ENCODE results near the gene ACTBL2.
"Not testable (repeated sequence)": the region's sequence is repeated elsewhere in the genome, so short reads cannot be mapped to it uniquely, and the experiment has no call there.

ACTBL2 gene

DNA sequence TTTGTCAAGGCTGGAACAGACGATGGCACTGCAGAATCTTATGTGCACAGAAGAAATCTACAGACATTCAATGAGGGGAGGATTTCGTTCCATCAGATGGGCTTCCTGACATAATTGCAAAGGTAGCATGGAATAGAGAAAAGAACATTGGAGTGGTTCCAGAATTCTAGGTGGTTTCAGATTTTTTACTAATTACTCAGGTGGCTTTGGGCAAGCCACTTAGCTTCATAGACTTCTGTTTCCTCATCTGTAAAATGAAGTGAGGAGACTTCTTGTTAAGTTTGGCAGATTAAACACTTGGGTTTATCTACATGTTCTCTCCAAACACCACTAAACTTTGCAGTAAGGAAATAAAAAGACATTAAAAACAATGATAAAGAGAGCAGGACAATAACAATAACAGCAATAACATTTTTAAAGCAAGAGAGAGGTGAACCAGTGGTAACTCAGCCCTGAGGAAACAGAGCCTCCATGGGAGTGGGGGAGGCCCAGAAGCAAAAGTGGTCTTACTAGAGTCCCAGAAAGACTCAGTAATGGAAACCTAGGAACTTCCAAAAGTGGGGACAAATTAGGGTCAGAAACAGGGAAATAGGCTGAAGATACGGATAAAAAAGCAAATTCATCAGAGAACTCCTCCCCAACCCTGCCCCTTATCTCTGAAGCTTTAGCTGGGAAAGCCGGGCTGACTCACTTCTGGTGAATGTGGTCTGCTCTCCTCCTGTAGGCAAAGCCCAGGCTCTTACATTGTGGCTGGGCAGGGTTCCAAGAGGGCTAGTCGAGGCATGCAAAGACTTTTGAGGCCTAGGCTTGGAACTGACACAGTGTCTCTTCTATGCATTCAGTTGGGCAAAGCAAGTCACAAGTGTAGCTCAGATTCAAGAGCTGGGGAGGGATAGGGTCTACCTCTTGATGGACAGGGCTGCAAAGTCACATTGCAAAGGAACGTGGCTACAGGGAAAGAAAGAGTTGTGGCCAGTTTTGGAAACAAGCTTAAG lies 11.8 kb upstream of the ACTBL2 start:
- peak; percentile 88 for DNase-seq

GRCh38 chr5:57493034-57493433 lies 10.4 kb upstream of the ACTBL2 start:
- no peak for DNase-seq

- no peak for DNase-seq
These were observed 10.0 kb upstream of the ACTBL2 start for GRCh38 chr5:57492632-57493031.

DNA sequence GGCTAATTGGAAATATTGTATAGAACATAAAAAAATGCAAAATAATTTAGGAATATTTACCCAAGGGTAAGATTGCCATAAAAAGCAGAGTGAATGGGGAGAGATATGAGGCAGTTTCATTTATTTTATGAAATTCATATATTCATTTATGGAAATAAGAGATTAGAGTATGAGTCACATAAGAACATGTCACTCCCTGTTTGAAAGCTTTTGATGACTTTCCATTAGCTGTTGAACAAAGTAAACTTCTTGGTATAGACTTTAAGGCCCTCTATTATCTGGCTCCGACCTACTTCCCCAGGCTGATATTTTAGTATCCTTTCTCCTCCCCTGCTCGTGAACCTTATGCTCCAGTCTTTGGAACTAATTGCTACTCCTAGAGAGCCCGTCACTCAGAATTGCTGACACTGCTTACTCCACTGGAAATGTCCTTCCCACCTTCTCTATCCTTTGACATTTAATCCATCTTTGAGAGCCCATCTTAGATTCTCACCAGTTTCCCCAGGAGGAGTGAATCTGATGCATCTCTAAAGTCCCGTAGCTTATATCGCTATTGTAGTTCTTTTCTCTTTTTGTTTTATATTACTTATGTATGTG lies 8.9 kb upstream of the ACTBL2 start:
- no peak for DNase-seq

DNA sequence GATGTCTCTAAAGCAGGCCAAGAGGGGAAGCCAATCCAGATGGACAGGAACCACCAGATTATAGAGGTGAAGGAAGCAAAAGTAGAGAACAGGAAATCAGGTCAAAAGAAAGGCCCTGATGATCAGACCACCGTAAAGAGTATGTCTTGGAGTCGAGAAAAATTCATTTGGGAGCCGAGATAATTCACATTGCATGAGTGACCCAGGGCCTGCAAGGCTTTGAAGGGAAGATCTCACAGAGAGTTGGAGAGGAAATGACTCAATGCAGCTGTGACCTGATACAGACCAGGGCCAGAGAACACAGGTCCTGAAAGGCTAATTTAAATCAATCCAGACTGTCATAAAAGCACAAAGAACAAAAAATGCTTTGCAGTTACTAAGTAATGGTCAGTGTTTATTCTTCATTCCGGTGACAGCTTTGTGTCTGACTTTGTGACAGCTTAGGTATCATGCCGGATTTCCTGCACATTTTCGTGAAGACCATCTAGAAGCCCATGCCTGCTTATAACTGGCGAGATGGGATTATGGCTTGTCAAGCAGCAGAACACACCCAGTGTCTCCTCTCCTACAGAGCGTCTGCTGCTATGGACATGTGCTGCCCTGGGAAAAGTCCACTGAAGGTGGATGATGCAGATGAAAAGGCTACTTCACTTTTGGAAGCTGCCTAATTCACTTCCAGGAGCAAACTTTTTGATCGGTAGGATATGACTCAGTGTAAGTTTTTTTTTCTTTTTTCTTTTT lies 5.8 kb upstream of the ACTBL2 start:
- DNase-seq, result no peak

DNA sequence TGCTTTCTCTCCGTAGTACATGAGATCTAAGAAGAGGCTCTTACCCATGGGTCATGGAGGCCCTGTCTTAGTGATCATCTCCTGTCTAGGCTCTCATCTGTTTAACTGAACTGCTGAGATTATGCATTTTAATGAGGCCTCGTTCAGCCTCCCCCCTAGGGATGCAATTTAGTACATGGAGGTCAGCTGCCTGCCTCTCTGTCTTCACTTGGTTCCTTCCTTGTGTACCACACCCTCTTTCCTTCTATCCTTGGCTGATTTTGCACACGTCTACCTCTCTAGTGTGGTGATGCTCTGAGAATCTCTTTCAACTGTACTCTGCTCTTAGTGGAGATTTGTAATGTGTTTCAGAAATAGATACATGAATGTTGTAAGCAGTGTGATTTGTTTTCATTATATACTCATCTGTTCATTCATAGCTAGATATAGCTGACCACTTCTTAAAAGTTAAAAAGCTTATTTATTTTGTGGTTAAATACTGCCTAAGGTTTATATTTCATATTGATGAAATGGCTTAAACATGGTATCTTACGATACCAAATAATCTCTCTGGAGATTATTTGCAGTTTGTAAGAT lies 3.5 kb upstream of the ACTBL2 start:
- DNase-seq, result no peak

DNA sequence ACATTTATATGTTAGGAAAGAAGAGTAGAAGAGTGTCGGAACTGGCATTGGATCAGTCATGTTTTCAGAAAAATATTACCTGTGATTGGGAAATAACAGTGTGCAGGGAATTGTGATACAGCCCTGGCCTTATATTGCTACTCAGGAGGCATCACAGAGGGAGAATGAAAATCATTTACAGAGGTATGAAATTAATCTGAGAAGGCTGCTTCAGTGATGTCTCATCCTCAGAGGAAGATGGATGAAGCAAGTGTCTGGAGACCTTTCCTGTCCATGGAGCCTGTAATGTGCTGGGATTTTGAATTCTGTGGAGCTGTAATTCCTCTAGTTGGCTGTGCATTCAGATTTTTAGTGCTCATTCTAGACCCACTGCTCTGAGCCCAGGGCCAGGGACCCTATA lies 3.8 kb downstream of the ACTBL2 start:
- DNase-seq, result no peak

GRCh38 chr5:57476601-57477056 lies 6.0 kb downstream of the ACTBL2 start:
- no peak for DNase-seq

- DNase-seq, result no peak
These were observed 12.3 kb downstream of the ACTBL2 start for GRCh38 chr5:57470339-57470738.

GRCh38 chr5:57468481-57469163 lies 14.0 kb downstream of the ACTBL2 start:
- DNase-seq, result no peak

DNA sequence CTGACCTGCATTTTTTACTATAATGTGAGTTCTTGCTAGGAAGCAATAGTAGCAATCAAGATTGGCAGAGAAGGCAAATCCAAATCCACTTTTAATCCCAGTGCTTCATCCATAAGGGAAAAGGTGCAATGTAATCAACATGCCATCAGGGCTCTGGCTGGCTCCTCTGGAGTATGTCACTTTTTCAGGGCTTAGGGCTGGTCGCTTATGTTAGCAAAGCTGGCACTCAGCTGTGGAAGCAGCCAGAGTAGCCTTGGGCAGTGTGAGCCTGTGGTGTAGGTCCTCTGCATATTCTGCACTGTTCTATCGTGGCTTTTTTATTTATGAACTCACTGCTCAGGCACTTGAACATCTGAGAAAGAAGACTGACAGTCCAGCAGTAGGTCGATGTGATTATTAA lies 16.1 kb downstream of the ACTBL2 start:
- no peak for DNase-seq

DNA sequence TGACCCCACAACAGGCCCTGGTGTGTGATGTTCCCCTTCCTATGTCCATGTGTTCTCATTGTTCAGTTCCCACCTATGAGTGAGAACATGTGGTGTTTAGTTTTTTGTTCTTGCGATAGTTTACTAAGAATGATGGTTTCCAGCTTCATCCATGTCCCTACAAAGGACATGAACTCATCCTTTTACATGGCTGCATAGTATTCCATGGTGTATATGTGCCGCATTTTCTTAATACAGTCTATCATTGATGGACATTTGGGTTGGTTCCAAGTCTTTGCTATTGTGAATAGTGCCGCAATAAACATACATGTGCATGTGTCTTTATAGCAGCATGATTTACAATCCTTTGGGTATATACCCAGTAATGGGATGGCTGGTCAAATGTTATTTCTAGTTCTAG lies 22.6 kb downstream of the ACTBL2 start:
- DNase-seq, result not testable (repeated sequence)

DNA sequence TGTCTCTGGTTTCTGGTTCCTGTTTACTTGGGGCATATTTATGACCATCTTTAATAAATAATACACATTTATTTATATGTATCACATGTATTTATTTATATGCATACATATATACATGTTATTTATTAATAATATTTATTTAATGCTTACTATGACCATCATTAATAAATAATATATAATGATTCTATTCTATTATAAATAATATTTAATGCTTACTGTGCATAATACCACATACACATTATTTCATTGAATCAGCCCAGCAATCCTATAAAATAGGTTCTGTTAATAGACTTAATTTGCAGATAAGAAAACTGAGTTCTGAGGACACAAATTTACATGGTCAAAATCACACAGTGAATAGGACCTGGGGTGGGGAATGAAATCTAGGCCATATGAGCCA lies 24.2 kb downstream of the ACTBL2 start:
- DNase-seq, result no peak

DNA sequence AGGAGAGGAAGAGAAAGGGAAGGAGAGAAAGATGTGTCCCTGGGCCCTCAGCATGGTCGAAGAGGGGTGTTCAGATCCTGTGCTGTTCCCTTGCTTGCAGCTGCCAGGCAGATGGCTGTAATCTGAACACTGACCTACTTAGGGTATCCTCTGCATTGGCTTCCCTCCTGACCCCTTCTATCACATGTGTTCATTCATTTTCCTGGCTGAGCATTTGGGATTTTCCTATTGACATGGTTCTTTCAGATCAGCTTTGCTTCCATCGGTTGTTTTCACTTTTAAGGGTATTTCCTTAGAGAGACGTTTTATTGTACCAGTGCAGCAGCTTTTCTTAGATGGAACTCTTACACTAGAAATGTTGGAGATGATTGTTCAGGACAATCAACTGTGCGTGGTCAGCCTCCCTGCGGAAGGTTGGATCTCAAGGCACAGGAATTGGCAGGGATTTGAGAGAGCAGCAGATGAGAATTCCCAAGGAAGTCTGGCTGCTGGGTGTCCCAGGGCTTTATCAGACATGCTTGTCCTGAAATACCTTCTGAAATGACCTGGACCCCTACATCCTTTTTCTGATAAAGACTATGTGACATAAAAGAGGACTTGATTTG lies 26.0 kb downstream of the ACTBL2 start:
- no peak for DNase-seq

- DNase-seq, result no peak
These were observed 26.8 kb downstream of the ACTBL2 start for GRCh38 chr5:57455511-57456455.

DNA sequence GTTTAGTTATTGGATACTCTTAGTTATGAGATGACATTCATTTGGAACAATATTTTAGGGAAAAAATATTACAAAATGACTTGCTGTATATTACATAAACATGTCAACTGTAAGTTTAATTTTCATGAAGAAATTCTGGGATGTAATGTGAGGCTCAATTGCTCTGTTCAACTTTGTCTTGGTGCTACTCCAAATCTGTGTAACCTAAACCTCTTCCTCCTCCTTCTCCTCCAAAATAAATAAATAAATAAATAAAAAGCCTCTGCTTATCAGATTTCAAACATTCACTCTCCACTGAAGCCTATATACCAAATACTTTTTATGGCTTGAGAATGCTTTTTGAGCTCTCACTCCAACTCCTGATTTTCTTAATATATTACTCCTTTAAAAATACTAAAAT lies 27.7 kb downstream of the ACTBL2 start:
- no peak for DNase-seq

GRCh38 chr5:57453728-57454127 lies 28.9 kb downstream of the ACTBL2 start:
- no peak for DNase-seq

DNA sequence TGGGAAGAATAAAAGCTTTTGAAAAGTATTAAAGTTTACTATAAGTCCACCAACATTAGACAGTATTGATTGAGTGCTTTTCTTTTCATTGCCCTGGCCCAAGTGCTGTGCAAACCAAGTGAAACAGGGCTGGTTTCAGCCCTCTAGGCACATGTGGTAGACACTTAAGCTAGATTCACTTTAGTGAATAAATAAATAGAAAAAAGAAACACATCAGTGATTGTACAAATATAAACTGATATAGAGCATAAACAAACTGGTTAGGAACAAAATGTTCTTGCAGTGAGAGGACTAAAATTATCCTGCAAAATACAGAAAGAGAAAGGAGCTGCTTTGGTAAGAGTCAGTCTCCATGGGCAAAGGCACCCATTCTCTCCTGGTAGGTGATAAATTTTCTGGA lies 29.7 kb downstream of the ACTBL2 start:
- DNase-seq, result no peak

GRCh38 chr5:57450991-57451876 lies 31.4 kb downstream of the ACTBL2 start:
- DNase-seq, result no peak

DNA sequence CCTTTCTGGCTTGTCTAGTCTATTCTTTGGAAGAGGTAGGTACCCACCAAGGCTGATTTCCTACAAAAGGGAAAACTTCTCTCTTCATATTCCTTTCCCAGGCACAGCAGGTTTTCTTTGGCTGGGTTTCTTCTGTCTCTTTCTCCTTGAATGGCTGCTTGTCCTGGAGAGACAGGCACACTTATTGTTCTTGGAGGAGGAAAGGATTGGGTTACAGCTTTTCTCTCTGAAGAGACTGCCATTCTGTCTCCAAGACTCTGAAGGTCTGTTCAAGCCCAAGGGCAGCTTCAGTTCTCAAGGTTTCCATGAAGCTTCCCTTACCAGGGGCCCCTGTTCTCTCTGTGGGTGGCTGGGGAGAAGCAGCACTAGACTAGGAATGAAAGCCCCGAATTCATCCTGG lies 33.9 kb downstream of the ACTBL2 start:
- DNase-seq, result peak; percentile 3
